ENCODE measurements around the gene RMDN3. TPM values are rescaled to one million over a fixed set of nuclear protein-coding genes. Genes with fewer than 3 reads are reported as not detected.

The RMDN3 gene
- total RNA-seq, 4 donors from 2014 or later: 29.2 to 39.8 (median 31.7) TPM

GRCh38 chr15:40759961-40760360 lies 4.9 kb upstream of the RMDN3 start:
- H3K27me3 ChIP-seq: no peaks in the 10 kb centered on the region
- WGBS, 2 donors: 81 to 82% methylated on average over 4 to 5 of the region's 5 CpGs
- no peak overlapping the region for H3K27ac ChIP-seq
- TF ChIP-seq CTCF (IDR thresholded peaks at IDR 0.05): no peak
- no peak for TF ChIP-seq POLR2A (IDR thresholded peaks at IDR 0.05)
- intact Hi-C loops (cut with DNase I): loop anchor here (10.0 kb wide), 1 partner anchor 135 kb away; the partner anchor contains the start of gene VPS18
- peak in 1 of 2 donors; percentile 37 for DNase-seq
- H3K9me3 ChIP-seq: no peaks in the 10 kb centered on the region
- no peak overlapping the region for H3K4me3 ChIP-seq (replicated peaks in 1 of 3)
- H3K4me1 ChIP-seq: peaks cover 13 to 17% of the 10 kb centered on the region in 2 donors
- no peaks in the 10 kb centered on the region for H3K36me3 ChIP-seq

GRCh38 chr15:40756938-40757337 lies 1.9 kb upstream of the RMDN3 start:
- 52 to 72% methylated on average over 6 of the region's 6 CpGs for WGBS, 2 donors
- TF ChIP-seq POLR2A (IDR thresholded peaks at IDR 0.05) (no peak), CTCF (IDR thresholded peaks at IDR 0.05) (no peak)
- Histone ChIP-seq H3K4me1 (peaks cover 6 to 7% of the 10 kb centered on the region in 2 donors), H3K9me3 (no peaks in the 10 kb centered on the region), H3K4me3 (replicated peaks in 1 of 3) (no peak overlapping the region), H3K27ac (no peak overlapping the region), H3K27me3 (no peaks in the 10 kb centered on the region), H3K36me3 (peaks cover 0 to under 1% of the 10 kb centered on the region in 2 donors)
- intact Hi-C loops (cut with DNase I): no loop called here
- DNase-seq: no peak

GRCh38 chr15:40755812-40756208 lies 756 bp upstream of the RMDN3 start:
- no peak for TF ChIP-seq CTCF (IDR thresholded peaks at IDR 0.05)
- TF ChIP-seq POLR2A (IDR thresholded peaks at IDR 0.05): no peak
- Histone ChIP-seq H3K36me3 (peaks cover 9 to 11% of the 10 kb centered on the region in 2 donors), H3K9me3 (no peaks in the 10 kb centered on the region), H3K4me1 (peaks cover 6 to 7% of the 10 kb centered on the region in 2 donors), H3K27ac (peak overlapping the region; percentile 55 to 76 (median 74)), H3K27me3 (no peaks in the 10 kb centered on the region), H3K4me3 (replicated peaks in 1 of 3) (peak overlapping the region in 2 of 3 donors; percentile 83 to 93)
- WGBS, 2 donors: 64 to 65% methylated on average over 10 of the region's 10 CpGs
- DNase-seq: no peak
- intact Hi-C loops (cut with DNase I): no loop called here

- DNase-seq: peak; percentile 23 to 41
Measured at GRCh38 chr15:40754574-40754882, 526 bp downstream of the RMDN3 start.

GRCh38 chr15:40751745-40752144 lies 3.3 kb downstream of the RMDN3 start:
- Histone ChIP-seq H3K4me3 (replicated peaks in 1 of 3) (no peak overlapping the region), H3K27ac (no peak overlapping the region), H3K4me1 (peaks cover 6 to 7% of the 10 kb centered on the region in 2 donors), H3K9me3 (no peaks in the 10 kb centered on the region), H3K27me3 (no peaks in the 10 kb centered on the region), H3K36me3 (peaks cover 17 to 20% of the 10 kb centered on the region in 2 donors)
- DNase-seq: no peak
- 95% methylated on average over 12 of the region's 12 CpGs for WGBS, 2 donors
- TF ChIP-seq POLR2A (IDR thresholded peaks at IDR 0.05): no peak
- TF ChIP-seq CTCF (IDR thresholded peaks at IDR 0.05): no peak
- intact Hi-C loops (cut with DNase I): no loop called here

More at GRCh38 chr15:40754574-40754882, 526 bp downstream of the RMDN3 start:
- Histone ChIP-seq H3K4me1 (peaks cover 6 to 7% of the 10 kb centered on the region in 2 donors), H3K4me3 (replicated peaks in 1 of 3) (peak overlapping the region; percentile 55 to 93 (median 83)), H3K27me3 (no peaks in the 10 kb centered on the region), H3K36me3 (peaks cover 11 to 17% of the 10 kb centered on the region in 2 donors), H3K9me3 (no peaks in the 10 kb centered on the region), H3K27ac (peak overlapping the region in 2 of 3 donors; percentile 74 to 76)
- 0% methylated on average over 5 to 7 of the region's 22 CpGs for WGBS, 2 donors
- no peak for TF ChIP-seq CTCF (IDR thresholded peaks at IDR 0.05)
- no peak for TF ChIP-seq POLR2A (IDR thresholded peaks at IDR 0.05)
- intact Hi-C loops (cut with DNase I): no loop called here
